Hepatocyte (in vitro differentiated cells): ENCODE results near the gene PRR23E.

Experiments used
- CTCF ChIP-seq: fragments of 200-600 bp; sonication (generic); IDR thresholded peaks from 2 replicates; pipeline ENCODE4 v1.5.1; 2016; ENCODE audit warnings: antibody characterized with exemption, mild to moderate bottlenecking; ENCODE audit not compliant: poor library complexity
- EZH2 ChIP-seq: fragments of 200-600 bp; sonication (generic); IDR thresholded peaks from 2 replicates; pipeline ENCODE4 v1.6.1; 2016; ENCODE audit warnings: antibody characterized with exemption, mild to moderate bottlenecking, borderline replicate concordance
- EZH2phosphoT487 ChIP-seq: fragments of 200-600 bp; sonication (generic); IDR thresholded peaks from one replicate; pipeline ENCODE4 v1.6.1; 2018; ENCODE audit warnings: antibody characterized with exemption, mild to moderate bottlenecking, low read depth, moderate library complexity; ENCODE audit not compliant: unreplicated experiment, severe bottlenecking

DNA sequence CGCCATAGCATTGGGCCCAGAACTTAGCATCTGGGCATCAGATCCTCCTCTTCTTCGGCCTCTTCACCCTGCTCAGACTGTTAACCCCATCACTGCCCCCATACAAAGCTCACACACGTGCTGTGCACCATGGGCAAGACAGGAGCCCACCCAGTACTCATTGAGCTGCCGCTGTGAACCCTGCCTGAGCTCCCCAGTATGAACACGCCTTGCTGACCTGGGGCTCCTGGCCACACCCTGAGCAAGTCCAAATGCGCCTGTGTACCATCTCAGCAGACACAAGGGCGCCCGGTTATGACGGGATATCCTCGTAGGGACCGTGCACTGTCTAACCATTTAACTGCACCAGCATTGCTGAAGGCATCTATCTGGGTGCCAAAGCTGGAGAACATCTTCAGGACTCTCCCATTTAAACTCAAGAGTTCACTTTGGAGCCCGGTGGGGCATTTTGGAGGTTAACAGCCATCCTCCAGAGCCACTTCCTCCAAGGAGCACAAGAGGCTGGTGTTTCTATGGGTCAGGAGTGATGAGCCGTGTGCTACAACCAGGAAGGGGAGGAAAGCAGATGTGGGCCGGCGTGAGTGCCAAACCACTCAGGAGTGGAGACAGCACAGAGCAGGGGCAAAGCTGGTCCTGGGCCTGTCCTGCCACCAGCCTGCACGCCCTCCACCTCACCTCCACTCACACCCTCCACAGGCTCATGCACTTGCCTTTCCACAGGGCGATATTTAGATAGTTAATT, 12.1 kb downstream of the PRR23E start:
- TF ChIP-seq EZH2 (no peak), CTCF (no peak), EZH2phosphoT487 (no peak)
